Activated CD8-positive, alpha-beta memory T cell treated with anti-CD3 and anti-CD28 coated beads, Interleukin-2, amount 50 U/mL, for 1 hour (primary cell): ENCODE measurements around the gene STAG1.
"Not testable (repeated sequence)": the region's sequence is repeated elsewhere in the genome, so short reads cannot be mapped to it uniquely, and the experiment has no call there.

Experiments used
- DNase-seq: peaks from one replicate; pipeline ENCODE4 v3.0.0-alpha.2; 2020; ENCODE audit errors: extremely low read depth

Gene STAG1

GRCh38 chr3:136752172-136752421 is at the start of gene STAG1:
Gene STAG1, minus strand, starts transcription at chr3:136752378. Its CDS starts 121,480 bp downstream, at chr3:136630898.
- DNase-seq, result no peak

DNA sequence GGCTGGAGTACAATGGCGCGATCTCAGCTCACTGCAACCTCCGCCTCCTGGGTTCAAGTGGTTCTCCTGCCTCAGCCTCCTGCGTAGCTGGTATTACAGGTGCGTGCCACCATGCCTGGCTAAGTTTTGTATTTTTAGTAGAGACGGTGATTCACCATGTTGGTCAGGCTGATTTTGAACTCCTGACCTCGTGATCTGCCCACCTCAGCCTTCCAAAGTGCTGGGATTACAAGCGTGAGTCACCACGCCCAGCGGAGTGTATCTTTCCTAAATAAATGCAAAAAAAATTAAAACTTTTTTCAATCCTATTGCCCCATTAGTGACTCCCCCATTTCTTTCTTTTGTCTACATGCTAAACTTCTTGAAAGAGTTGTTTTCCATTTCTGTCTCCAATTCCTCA is 49.0 kb upstream of the STAG1 start:
- not testable (repeated sequence) for DNase-seq

DNA sequence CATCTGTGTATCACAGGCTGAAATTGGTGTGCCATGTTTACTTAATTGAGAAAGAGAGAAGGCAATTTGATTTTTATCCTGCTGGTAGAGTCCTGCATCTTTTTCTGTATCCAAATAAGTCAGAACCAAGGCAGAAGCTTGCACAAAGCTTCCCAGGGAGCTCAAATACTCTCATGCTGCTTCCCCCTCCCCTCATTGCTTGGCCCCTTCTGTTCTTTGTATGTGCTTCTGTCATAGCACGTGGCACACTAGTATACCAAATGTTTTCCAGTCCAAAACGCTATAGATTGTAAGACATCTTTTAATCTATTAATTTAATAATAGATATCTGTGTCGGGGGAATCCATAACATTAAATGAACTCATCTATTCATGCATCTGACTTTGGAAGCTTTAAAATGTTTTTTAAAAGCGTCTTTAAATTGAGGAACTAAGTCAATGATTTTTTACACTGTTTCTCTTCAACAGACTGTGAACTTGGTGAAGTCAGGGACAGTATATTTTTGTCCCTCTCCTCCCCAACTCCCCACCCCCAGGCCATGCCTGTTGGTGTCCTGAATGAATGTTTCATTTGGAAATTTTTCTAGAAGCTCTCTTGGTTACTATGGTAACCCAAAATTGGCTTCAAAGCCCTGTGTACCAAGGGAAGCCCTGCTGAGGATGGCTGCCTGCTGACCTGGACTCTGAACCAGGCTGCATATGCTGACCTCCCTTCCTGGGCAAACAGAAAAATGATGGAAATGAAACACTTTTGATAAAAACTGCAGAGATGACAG is 40.6 kb upstream of the STAG1 start:
- no peak for DNase-seq

DNA sequence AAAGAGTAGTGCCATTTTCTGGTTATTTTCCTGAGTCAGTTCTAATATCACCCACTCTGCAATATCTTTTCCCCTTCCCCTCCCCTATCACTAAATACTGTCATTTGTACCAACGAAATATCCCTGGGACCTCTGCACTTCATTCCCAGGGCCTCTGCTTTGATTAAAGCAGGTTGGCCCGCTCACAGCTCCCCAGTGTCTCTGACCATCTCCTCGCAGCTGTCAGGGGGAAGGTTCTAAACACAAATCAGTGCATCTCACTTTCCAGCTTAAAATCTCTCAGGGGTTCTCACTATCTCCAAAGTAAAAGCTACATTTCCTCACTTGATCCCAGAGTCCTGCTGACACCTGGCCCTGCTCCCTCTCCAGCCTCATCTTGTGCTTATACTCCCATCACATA is 38.6 kb upstream of the STAG1 start:
- DNase-seq, result no peak

DNA sequence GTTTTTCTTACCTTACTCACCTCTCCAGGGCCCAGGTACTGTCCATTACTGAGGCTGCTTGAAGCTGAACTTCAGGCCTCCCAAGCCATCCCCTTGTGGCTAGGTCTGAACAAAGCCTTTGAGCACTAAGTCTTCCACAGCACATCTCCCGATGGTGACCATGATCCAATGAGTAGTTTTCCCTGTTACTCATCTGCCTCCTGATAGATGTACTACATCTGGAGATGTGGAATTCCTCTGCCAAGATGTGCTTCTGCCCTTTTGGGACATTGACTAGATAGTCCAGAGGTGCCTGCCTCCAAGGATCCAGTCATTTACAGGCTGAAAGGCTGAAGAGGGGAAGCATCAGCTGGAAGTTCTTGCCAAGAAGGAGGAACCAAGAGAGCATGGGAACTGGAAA is 37.8 kb upstream of the STAG1 start:
- DNase-seq, result no peak

- no peak for DNase-seq
Observed at GRCh38 chr3:136788154-136788553, 36.0 kb upstream of the STAG1 start.

DNA sequence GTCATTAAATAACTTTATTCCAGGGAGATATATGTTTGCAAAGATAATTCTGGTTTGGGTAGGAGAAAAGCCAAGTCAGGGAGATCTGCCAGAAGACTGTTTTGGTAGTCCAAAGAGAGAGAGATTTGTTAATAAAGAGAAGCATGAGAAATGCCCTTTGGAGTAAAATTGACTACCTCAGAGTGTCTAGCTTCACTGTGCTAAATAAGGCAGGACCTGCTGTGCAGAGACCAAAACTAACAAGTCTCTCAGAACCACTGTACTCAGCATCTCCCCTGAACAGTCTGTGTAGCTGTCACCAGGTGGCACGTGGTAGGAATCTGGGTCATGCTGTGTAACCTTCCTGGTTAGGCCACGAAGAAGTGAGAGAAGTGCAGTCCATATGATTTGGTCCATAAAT is 35.2 kb upstream of the STAG1 start:
- DNase-seq, result no peak

GRCh38 chr3:136783708-136784191 is 31.6 kb upstream of the STAG1 start:
- no peak for DNase-seq

GRCh38 chr3:136780741-136781140 is 28.6 kb upstream of the STAG1 start:
- DNase-seq, result no peak

DNA sequence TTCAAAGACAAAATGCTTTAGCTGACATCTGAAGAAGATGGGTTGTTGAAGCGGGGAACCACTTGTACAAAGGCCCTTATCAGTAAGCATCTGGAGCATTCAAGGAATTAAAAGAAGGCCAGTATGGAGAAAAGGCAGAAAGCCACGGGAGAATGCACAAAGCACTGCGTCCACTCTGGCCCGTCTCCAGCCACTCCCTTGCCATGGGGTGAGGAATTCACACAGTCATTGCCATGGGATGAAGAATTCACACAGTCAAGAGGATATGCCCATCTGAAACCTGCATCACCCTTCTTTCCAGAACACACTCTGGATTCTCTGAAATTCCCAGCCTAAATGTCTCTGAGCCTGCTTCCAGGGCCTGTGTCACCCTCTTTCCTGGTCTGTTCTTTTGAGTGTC is 26.7 kb upstream of the STAG1 start:
- DNase-seq, result no peak

GRCh38 chr3:136772709-136773108 is 20.5 kb upstream of the STAG1 start:
- no peak for DNase-seq

DNA sequence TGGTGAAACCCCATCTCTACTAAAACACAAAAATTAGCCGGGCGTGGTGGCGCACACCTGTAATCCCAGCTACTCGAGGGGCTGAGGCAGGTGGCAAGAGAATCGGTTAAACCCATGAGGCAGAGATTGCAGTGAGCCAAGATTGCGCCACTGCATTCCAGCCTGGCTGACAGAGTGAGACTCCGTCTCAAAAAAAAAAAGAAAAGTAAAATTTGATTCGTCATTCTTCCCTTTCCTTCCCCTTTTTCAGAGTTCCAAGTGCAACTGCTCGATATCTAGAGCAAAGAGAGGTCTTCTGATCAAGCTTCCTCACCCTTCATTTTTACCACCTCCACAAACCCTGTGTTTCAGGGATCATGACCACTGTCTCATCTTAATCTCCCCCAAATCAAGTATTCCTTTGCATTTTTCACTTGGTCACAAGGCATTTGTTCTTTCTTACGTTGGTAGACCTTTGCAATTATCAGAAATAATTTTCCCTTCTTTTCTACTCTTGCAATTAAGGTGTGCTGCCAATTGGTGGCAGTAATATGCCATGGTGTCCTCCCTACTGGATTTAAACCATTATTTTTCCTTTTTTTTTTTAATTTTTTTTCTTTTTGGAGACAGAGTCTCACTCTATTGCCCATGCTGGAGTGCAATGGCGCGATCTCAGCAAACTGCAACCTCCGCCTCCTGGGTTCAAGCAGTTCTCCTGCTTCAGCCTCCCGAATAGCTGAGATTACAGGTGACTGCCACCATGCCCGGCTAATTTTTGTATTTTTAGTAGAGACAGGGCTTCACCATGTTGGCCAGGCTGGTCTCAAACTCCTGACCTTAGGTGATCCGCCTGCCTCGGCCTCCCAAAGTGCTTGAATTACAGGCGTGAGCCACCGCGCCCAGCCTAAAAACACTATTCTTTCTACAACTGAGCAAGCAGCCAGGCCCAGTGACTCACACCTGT is 6.3 kb upstream of the STAG1 start:
- not testable (repeated sequence) for DNase-seq

- DNase-seq, result no peak
Observed at GRCh38 chr3:136755192-136755591, 3.0 kb upstream of the STAG1 start.

DNA sequence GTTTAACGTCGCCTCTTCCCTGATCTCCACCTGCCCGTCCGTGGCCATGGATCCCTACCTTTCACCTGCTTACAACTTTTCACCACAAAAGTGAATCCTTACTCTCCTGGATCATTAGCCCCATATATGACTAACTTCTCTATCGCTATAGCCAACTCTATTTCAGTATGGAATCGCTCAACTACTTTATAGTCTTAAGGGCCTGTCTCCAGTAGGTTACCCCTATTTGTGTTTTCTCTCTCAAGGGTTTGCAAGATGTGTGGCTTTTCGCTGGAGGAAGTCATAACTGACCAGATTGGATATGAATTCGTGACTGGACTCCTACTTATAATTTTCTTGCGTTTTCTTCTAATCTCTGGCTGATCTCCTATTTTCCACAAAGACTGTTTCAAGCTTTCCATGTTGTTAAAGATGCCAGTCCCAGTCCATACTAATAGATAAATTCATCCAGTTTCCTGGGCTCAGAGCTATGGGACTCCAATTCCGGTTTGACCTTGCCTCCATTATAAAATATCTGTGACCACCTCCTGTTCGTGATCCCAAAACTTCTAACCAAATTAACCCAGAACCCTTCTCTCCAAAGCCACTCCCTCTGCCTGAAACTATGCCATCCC is 1.3 kb upstream of the STAG1 start:
- DNase-seq, result no peak

DNA sequence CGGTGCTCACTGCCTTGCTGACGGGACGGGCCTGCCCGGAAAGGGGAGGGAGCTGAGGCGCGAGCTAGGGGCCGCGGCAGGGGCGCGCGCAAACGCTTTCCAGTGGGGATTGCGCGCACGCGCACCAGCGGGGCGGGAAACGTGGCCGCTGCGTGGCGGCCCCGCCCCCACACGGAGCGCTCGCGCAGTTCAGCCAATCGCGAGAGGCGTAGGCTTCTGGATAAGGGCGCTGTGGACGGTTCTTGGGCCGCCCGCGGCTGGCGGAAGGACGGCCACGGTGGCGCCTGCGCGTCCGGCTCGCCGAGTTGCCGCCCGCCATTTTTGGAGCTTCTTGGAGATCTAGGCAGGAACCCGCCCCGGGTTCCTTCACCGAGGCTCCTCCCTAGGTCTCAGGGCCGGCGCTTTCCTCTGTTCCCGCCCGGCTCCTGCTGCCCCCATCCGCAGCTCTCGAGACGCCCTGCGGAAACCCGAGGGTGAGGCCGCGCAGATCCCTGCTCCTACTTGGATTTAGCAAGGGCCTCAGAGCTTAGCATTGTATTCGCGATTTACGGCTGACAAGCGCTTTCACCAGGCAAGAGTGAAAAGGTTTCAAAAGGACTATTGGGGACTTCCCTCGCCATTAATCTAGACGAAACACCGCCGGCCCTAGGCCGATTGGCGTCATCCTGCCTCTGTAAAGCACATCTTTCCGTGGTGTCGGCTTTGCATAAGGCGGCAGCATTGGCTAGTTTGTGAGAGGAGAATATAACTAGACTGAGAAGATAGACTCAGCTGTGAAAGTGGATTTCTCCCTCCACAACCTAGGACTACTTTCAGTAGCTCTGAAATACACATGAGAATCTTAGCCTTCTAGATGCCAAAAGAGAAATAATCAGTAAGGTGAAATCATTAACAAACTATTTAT is 496 bp upstream of the STAG1 start:
- peak; percentile 93 for DNase-seq

GRCh38 chr3:136751316-136752171 is 634 bp downstream of the STAG1 start:
- DNase-seq, result peak; percentile 12

GRCh38 chr3:136750897-136751315 is 1.3 kb downstream of the STAG1 start:
- no peak for DNase-seq

DNA sequence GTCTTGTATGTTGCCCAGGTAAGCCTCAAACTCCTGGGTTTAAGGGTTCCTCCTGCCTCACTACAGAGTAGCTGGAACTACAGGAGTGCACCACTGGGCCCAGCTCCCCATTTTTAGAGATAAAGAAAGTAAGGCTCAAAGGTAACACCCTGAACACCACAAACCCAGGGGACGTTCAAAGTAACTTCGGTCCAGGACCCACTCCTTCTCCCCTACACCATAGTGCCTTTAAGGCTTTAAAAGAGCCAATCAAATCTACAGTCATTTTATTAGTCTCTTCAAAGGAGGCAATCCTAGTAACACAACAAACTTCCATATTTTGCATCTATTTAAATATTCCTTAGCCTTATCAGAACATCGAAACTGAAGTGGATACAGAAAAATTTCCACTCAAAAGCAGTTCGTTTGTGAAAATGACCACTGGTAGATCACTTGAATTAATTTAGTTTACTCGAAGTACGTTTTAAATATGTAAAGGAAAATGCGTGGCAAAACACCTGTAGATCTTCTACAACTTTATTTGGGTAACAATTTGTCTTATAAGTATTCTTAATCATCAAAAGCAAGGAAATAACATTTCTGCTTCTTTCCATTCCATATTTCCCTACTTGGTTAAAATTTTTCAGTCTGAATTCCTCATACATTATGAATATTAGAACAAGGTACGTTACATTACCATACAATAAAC is 1.8 kb downstream of the STAG1 start:
- no peak for DNase-seq

DNA sequence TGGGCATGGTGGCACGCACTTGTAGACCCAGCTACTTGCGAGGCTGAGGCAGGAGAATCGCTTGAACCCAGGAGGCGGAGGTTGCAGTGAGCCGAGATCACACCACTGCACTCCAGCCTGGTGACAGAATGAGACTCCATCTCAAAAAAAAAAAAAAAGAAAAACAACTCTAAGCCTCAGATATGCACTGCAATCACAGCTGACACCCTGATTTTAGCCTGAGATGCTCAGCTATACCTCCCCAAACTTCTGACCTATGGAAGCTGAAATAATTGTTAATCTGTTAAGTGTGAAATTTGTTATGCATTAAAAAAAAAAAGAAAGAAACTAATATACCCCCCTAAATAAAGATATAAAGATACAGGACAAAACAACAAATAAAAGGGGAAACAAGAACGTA is 2.6 kb downstream of the STAG1 start:
- DNase-seq, result not testable (repeated sequence)

GRCh38 chr3:136749091-136749490 is 3.1 kb downstream of the STAG1 start:
- no peak for DNase-seq
